ENCODE data around the gene CDC27.

DNA sequence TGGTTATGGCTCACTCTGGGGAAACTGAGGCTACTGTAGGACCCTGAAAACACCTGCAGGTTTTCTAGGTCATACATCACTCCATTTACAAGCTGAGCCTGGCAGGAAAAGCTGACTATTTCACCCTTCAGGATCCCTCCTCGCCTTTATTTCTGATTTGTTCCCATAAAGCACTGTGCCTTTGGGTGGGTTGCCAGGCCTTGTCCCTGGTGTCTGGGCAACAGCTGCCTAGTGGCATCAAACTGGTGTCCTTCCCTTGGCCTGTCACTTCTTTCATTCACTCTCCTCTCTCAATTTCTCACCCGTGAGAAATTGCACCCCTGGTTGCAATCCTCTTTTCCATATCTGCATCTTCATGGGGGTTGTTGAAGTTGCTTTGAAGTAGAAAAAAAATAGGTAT, 21.7 kb upstream of the CDC27 start:
- TF ChIP-seq, protein P1, sequence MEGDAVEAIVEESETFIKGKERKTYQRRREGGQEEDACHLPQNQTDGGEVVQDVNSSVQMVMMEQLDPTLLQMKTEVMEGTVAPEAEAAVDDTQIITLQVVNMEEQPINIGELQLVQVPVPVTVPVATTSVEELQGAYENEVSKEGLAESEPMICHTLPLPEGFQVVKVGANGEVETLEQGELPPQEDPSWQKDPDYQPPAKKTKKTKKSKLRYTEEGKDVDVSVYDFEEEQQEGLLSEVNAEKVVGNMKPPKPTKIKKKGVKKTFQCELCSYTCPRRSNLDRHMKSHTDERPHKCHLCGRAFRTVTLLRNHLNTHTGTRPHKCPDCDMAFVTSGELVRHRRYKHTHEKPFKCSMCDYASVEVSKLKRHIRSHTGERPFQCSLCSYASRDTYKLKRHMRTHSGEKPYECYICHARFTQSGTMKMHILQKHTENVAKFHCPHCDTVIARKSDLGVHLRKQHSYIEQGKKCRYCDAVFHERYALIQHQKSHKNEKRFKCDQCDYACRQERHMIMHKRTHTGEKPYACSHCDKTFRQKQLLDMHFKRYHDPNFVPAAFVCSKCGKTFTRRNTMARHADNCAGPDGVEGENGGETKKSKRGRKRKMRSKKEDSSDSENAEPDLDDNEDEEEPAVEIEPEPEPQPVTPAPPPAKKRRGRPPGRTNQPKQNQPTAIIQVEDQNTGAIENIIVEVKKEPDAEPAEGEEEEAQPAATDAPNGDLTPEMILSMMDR (IDR thresholded peaks at IDR 0.05), result no peak
- no peak for TF ChIP-seq EZH2 (IDR thresholded peaks at IDR 0.05; ENCODE audit: borderline replicate concordance, insufficient read depth, low read depth, low read length, poor library complexity, severe bottlenecking)

Measured in B cell (primary cell).